Ectodermal cell (in vitro differentiated cells): Measurements from ENCODE around the gene DSCAM.

Experiments
- H3K27ac ChIP-seq: 2 replicates; pipeline ENCODE4 v1.7.0; 2013; ENCODE audit warnings: mild to moderate bottlenecking, low read depth, low read length; ENCODE audit not compliant: insufficient read depth, poor library complexity, severe bottlenecking
- H3K27me3 ChIP-seq: 2 replicates; pipeline ENCODE4 v1.7.0; 2013; ENCODE audit warnings: mild to moderate bottlenecking, low read length; ENCODE audit not compliant: insufficient read depth, control insufficient read depth, poor library complexity, severe bottlenecking
- H3K36me3 ChIP-seq: one replicate; pipeline ENCODE4 v1.7.0; 2013; ENCODE audit warnings: low read length; ENCODE audit not compliant: control insufficient read depth, insufficient read depth
- H3K4me1 ChIP-seq: one replicate; pipeline ENCODE4 v1.7.0; 2013; ENCODE audit warnings: low read length; ENCODE audit not compliant: control insufficient read depth, insufficient read depth
- H3K4me3 ChIP-seq: 2 replicates; pipeline ENCODE4 v1.7.0; 2013; ENCODE audit warnings: low read depth, low read length, control low read depth; ENCODE audit not compliant: insufficient read depth
- H3K9me3 ChIP-seq: 2 replicates; pipeline ENCODE4 v1.7.0; 2013; ENCODE audit warnings: mild to moderate bottlenecking, low read length, moderate library complexity; ENCODE audit not compliant: control insufficient read depth
- WGBS, 2 experiments: methylation state at CpG; one replicate each; pipeline ENCODE4 v1.1.7; 2013; ENCODE audit warnings: missing lambda C conversion rate in 2 of 2; 5-methylcytosine and 5-hydroxymethylcytosine counted together

DSCAM gene

DNA sequence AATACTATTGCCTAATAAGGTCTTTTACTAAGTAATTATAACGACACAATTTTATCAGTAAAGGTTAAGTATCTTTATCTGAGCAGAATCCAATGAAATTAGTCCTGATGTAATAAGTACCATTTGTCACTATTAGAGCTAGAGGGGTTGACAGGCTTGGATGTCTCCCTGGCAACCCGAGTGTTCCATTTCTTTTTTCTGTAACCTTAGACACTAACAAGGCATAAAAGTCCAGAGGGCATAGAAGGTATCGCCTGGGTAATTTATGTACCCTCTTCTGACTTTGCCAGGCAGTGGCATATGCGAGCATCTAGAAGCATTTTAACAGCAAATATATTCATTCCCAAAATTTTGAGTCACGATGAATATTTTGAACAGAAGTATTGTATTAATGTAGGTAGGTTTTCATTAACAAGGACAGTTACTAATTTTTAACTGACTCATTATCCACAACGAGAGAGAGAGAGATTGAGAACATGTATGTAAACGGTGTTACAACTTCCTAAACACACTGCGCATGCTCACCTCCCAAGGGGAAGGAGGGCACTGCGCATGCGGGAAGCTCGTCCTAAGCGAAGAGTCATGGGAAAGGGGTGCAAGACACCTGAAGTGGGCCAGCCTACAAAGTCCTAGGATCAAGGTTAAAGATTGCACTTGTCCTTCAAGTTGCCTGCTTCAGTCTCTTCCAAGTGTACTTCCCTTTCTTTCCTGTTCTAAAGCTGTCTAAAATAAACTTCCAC lies 423.9 kb downstream of the DSCAM start:
- H3K4me3 ChIP-seq, result no peak overlapping the region
- H3K27ac ChIP-seq, result no peak overlapping the region
- no peaks in the 10 kb centered on the region for H3K36me3 ChIP-seq
- H3K4me1 ChIP-seq, result no peaks in the 10 kb centered on the region
- WGBS, 2 experiments, result 88 to 91% methylated on average over 10 of the region's 12 CpGs
- H3K27me3 ChIP-seq, result no peaks in the 10 kb centered on the region
- H3K9me3 ChIP-seq, result no peaks in the 10 kb centered on the region

DNA sequence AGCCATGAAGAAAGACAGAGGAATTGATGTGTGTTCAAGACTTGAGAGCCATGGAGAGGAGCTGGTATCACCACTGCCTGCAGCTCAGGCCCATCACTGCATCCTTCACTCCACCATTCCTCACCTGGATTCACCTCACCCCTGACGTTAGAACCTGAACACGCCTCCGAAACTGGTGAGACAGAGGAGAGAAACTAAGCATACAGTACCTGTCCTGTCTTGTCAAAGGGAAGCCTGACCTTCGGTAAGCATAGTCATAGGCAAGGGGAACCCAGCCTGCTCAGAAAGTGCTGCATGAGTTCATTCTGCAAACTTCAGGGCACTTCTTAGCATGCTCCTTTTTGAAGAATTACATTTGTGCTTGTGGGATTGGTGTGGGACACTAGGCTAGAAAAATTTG lies 425.8 kb downstream of the DSCAM start:
- no peak overlapping the region for H3K27ac ChIP-seq
- no peak overlapping the region for H3K4me3 ChIP-seq
- no peaks in the 10 kb centered on the region for H3K9me3 ChIP-seq
- no peaks in the 10 kb centered on the region for H3K27me3 ChIP-seq
- WGBS, 2 experiments, result 91 to 95% methylated on average over 4 of the region's 4 CpGs
- H3K36me3 ChIP-seq, result no peaks in the 10 kb centered on the region
- no peaks in the 10 kb centered on the region for H3K4me1 ChIP-seq

DNA sequence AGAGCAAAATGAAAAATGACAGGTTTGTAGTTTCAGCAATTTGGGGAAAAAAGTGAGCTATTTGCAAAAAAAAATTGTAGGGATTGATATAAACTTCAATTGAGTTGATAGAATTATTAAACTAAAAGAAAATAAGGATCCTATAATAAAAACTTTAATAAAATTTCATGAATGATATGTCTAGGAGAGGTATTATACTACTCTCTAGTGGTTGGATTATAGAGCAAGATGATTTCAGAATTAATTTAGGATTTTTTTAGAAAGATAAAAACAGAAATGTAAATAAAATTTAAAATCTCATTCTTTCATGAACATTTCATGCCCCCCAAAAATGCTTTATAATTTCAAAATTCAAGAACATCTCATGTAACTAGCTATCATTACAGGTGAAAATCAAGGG lies 430.4 kb downstream of the DSCAM start:
- no peaks in the 10 kb centered on the region for H3K4me1 ChIP-seq
- no peaks in the 10 kb centered on the region for H3K36me3 ChIP-seq
- no peak overlapping the region for H3K27ac ChIP-seq
- H3K4me3 ChIP-seq, result no peak overlapping the region
- H3K27me3 ChIP-seq, result no peaks in the 10 kb centered on the region
- no peaks in the 10 kb centered on the region for H3K9me3 ChIP-seq

DNA sequence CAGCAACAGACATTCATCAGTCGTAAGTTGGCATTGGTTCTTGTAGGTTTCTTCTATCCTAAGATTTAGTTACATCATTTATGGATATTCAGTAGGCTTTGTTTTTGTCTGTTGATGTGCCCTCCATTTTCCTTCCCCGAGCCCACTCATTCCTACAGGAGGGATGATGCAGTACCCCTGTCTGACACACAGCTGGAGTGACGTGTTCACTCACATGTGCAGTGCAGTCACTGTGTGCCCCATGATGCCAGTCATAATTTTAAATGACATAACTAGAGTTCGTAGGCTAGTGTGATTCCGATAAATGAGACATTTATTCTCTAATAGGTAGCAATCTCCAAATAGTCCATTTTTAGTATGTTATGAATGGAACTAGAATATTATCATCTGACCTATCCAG lies 438.4 kb downstream of the DSCAM start:
- Histone ChIP-seq H3K36me3 (no peaks in the 10 kb centered on the region), H3K9me3 (no peaks in the 10 kb centered on the region), H3K27ac (no peak overlapping the region), H3K27me3 (no peaks in the 10 kb centered on the region), H3K4me1 (no peaks in the 10 kb centered on the region), H3K4me3 (no peak overlapping the region)
- WGBS, 2 experiments, result 88 to 89% methylated on average over 5 of the region's 5 CpGs

DNA sequence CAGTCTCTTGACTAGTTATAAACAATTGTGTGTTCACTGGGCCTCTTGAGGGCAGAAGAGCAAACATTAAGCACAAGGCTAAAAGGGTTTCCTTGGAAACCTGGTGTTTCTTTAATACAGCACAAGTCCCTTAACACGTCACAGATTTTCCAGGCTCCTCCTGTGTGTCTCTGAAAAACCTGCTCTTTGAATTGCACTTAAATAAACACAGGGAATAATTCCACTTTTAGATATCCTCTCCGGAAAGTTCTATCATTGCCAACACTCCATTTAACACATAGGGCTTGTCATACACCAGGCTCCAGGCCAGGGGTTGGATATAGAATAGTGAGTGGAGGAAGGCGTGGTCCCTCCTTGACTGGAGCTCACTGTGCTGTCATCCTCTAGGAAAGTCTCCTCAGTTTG lies 442.6 kb downstream of the DSCAM start:
- Histone ChIP-seq H3K9me3 (no peaks in the 10 kb centered on the region), H3K4me1 (no peaks in the 10 kb centered on the region), H3K4me3 (no peak overlapping the region), H3K27me3 (no peaks in the 10 kb centered on the region), H3K36me3 (no peaks in the 10 kb centered on the region), H3K27ac (no peak overlapping the region)
- WGBS, 2 experiments, result 85 to 90% methylated on average over 2 to 3 of the region's 3 CpGs

DNA sequence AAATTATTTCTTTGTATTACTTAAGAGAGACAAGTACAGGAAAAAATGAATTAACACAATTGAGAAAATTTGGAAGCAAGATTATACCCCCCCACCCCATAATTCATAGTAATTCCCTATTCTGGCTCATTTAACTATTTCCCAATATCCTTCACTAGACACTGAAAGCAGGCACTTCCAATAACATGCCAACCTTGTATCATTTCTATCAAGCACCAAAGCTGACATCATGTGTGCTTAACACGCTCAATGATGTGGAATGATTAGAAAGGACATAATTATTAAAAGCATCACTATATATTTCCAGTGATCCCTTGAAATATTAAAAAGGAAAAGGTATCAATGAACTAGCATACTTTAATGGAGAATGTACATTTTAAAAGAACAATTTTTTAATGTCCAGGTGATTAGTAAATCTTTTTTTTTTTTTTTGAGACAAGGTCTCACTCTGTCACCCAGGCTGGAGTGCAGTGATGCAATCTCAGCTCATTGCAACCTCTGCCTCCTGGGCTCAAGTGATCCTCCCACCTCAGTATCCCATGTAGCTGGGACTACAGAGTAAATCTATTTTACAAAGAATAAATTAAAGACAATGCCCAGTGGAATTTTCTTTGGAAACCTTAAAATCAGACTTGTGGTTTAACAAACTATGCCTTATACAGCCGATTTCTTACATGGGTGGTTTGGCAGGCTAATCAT lies 443.9 kb downstream of the DSCAM start:
- Histone ChIP-seq H3K27me3 (no peaks in the 10 kb centered on the region), H3K4me3 (no peak overlapping the region), H3K4me1 (no peaks in the 10 kb centered on the region), H3K9me3 (no peaks in the 10 kb centered on the region), H3K27ac (no peak overlapping the region), H3K36me3 (no peaks in the 10 kb centered on the region)
- WGBS, 2 experiments, result 83 to 85% methylated on average over 1 of the region's 2 CpGs

DNA sequence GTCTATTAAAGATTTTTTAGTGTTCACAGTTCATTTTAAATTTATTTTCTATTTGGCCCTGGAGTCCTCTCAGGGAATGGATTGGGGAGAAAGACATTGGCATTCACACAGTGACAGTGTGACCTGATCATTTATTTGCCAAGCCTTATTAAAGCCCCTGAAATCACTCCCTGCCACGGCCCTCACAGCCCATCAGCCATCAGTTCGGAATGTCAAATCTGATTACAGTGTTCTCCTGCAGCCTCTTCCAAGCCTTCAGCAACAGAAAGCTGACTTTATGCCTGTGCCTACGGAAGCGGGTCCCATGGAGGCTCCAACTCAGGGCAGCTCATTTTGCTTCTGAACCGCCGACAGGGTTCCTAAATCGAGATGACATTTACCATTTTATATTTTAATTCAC lies 451.2 kb downstream of the DSCAM start:
- Histone ChIP-seq H3K4me3 (no peak overlapping the region), H3K4me1 (no peaks in the 10 kb centered on the region), H3K9me3 (no peaks in the 10 kb centered on the region), H3K27ac (no peak overlapping the region), H3K36me3 (no peaks in the 10 kb centered on the region), H3K27me3 (no peaks in the 10 kb centered on the region)
- 91 to 94% methylated on average over 7 of the region's 7 CpGs for WGBS, 2 experiments

DNA sequence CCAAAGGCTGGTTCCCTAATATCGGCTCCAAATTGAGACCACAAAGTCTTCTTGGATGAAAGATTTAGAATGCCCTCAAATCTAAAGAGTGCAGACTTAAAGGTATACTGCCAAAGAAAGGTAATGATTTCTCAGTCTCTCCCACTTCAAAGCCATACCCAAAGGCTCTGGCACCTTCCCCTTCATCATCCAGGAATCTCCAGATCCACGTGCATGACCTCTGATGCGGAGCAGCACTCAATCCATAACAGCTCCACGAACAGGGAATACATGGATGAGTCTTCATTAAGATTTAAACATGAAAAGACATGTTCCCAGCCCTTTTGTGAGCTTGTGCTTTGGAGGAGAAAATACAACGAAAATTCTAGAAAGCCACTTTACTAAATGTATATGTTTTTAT lies 453.9 kb downstream of the DSCAM start:
- 84 to 87% methylated on average over 4 of the region's 5 CpGs for WGBS, 2 experiments
- Histone ChIP-seq H3K4me3 (no peak overlapping the region), H3K9me3 (no peaks in the 10 kb centered on the region), H3K36me3 (no peaks in the 10 kb centered on the region), H3K27me3 (no peaks in the 10 kb centered on the region), H3K4me1 (no peaks in the 10 kb centered on the region), H3K27ac (no peak overlapping the region)

DNA sequence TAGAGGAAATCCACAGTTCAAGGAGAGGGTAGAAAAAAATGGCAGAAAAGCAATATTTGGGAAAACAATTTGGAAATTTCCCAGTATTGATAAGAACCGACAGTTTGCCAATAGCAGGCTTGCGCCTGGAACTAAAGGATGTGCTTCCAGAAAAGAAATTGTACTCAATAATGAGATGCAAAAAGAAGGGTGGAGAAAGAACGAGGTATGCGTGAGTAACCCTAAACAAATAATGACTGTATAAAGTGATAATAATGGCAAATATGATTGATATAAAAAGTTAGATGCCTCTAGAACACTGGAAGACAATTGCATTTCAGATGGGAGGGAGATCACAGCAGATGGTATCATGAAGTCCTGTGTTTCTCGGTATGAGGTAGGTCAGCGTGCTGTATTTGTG lies 458.9 kb downstream of the DSCAM start:
- H3K27me3 ChIP-seq, result no peaks in the 10 kb centered on the region
- H3K4me1 ChIP-seq, result no peaks in the 10 kb centered on the region
- no peak overlapping the region for H3K4me3 ChIP-seq
- H3K9me3 ChIP-seq, result no peaks in the 10 kb centered on the region
- WGBS, 2 experiments, result 85% methylated on average over 5 to 6 of the region's 6 CpGs
- H3K36me3 ChIP-seq, result no peaks in the 10 kb centered on the region
- no peak overlapping the region for H3K27ac ChIP-seq

DNA sequence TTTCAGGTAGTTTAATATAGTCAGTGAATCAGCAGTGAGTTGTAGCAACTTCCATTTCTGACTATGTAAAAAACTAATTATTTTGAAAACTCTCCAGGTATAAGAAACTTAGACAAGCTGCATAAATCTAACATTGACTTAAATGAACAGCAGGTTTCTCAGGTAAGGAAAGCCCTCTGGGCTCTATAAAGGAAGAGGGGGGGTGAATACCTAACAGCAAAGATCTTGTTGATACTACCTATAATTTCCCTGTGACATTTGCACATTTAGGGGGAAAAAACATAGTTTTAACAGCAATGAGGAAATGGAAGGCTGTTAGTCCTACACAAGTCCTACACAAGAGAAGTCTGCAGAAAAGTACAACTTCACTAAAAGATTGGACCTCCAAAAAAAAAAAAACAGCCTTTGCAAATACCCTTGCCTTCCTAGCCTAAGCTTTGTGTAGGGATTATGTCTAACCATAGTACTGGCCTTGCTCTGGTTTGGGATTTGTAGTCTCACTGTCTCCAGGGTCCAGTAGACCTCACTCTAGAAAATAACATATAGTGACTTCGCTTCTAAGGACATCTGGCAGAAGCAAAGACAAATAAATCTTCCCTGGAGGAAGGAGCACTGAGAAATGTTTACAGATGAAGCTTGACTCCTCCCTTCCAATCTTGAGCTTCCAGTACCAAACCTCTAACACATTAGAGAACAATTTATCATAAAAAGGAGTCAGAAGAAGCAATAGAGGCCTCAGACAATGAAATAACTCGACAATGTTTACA lies 459.8 kb downstream of the DSCAM start:
- Histone ChIP-seq H3K36me3 (no peaks in the 10 kb centered on the region), H3K27ac (no peak overlapping the region), H3K27me3 (no peaks in the 10 kb centered on the region), H3K4me1 (no peaks in the 10 kb centered on the region), H3K9me3 (no peaks in the 10 kb centered on the region), H3K4me3 (no peak overlapping the region)
- 86 to 100% methylated on average over 1 of the region's 2 CpGs for WGBS, 2 experiments
